Right atrium auricular region (tissue), 2 donors: ENCODE data around the gene KCNMA1. TPM values are rescaled to one million over a fixed set of nuclear protein-coding genes. Genes with fewer than 3 reads are reported as not detected.

Source experiments
- DNase-seq: peaks from one replicate; pipeline ENCODE4 v3.0.0-alpha.2; 2019; ENCODE audit warnings: low spot score
- H3K27ac ChIP-seq, 2 donors: fragments of 200-600 bp; sonication (generic); 1 replicate in 1 of 2; 2 replicates in 1 of 2; pipeline ENCODE4 v1.5.1; 2016 to 2019
- H3K27me3 ChIP-seq, 2 donors: fragments of 200-600 bp; sonication (generic); one replicate each; pipeline versions ENCODE4 v1.5.1 to v1.6.0; 2017 to 2019
- H3K36me3 ChIP-seq: fragments of 200-600 bp; sonication (generic); one replicate; pipeline ENCODE4 v1.5.1; 2016
- H3K4me1 ChIP-seq, 2 donors: fragments of 200-600 bp; sonication (generic); one replicate each; pipeline versions ENCODE4 v1.5.1 to v1.6.0; 2017 to 2019
- H3K4me3 ChIP-seq, 2 donors: fragments of 200-600 bp; sonication (generic); 1 replicate in 1 of 2; 2 replicates in 1 of 2; pipeline ENCODE4 v1.5.1; 2017 to 2019; ENCODE audit warnings: mild to moderate bottlenecking in 1 of 2, moderate library complexity in 1 of 2
- H3K9me3 ChIP-seq, 2 donors: fragments of 200-600 bp; sonication (generic); one replicate each; pipeline ENCODE4 v1.5.1; 2019
- total RNA-seq, 2 donors: library from RNA; depleted of rRNA; stranded (reverse); fragments of >200 nt; gene quantifications; one replicate each; pipeline ENCODE4 v1.1.0, GENCODE V29; 2016
- TF ChIP-seq, protein P1 (sequence below), 2 donors: fragments of 200-600 bp; sonication (generic); IDR thresholded peaks; one replicate each; pipeline ENCODE4 v1.5.1; 2019; ENCODE audit warnings: antibody characterized with exemption in 2 of 2

The KCNMA1 gene
- total RNA-seq, 2 donors from 2014 or later = 2.3 to 3.5 TPM

DNA sequence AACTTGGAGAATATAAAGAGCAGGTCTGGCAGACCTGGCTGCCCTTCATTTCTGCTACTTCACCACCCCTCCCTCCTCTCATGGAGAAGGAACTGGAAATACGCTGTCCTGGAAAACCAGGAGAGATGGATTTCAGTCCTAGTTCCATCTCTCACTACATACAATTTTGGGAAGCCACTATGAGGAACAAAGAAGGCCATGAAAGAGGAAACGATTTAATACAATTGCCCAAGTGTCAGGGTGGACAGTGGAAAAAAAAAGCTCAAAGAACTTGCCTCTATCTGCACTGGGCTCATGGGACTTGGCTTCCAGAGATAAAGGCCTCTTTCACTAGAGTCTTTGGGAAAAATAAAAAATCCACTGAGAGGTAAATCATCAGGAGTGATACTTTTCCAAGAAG, 561.7 kb downstream of the KCNMA1 start:
- H3K27ac ChIP-seq = no peak overlapping the region
- H3K27me3 ChIP-seq = no peaks in the 10 kb centered on the region
- no peak overlapping the region for H3K4me3 ChIP-seq
- TF ChIP-seq, protein P1, sequence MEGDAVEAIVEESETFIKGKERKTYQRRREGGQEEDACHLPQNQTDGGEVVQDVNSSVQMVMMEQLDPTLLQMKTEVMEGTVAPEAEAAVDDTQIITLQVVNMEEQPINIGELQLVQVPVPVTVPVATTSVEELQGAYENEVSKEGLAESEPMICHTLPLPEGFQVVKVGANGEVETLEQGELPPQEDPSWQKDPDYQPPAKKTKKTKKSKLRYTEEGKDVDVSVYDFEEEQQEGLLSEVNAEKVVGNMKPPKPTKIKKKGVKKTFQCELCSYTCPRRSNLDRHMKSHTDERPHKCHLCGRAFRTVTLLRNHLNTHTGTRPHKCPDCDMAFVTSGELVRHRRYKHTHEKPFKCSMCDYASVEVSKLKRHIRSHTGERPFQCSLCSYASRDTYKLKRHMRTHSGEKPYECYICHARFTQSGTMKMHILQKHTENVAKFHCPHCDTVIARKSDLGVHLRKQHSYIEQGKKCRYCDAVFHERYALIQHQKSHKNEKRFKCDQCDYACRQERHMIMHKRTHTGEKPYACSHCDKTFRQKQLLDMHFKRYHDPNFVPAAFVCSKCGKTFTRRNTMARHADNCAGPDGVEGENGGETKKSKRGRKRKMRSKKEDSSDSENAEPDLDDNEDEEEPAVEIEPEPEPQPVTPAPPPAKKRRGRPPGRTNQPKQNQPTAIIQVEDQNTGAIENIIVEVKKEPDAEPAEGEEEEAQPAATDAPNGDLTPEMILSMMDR (IDR thresholded peaks at IDR 0.05) = no peak
- no peaks in the 10 kb centered on the region for H3K9me3 ChIP-seq
- no peaks in the 10 kb centered on the region for H3K4me1 ChIP-seq
- no peaks in the 10 kb centered on the region for H3K36me3 ChIP-seq
- no peak for DNase-seq

DNA sequence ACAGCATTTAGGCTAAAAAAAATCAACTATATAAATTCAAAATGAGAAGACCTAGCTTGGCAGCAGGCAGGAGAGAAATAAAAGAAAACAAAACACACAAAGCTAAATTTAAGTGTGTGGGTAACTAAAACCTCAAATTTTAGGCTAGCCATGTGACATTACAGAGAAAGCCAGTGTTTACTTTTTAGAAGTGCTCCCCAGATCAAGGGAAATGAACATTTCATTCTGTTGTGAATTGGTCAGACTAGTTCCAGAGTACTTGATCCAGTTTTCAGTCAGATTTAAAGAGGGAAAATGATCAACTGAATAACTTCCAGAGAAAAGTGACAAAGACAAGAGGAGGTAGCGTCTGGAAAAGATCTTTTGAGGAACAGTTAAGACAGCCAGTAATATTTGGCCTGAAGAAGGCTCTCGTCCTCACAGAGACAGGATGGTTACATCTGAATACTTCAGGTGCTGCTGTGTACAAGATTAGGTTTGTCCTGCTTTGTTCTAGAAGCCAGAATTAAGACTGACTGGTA, 563.4 kb downstream of the KCNMA1 start:
- Histone ChIP-seq H3K4me3 (no peak overlapping the region), H3K9me3 (no peaks in the 10 kb centered on the region), H3K4me1 (no peaks in the 10 kb centered on the region), H3K27ac (no peak overlapping the region), H3K36me3 (no peaks in the 10 kb centered on the region), H3K27me3 (no peaks in the 10 kb centered on the region)
- TF ChIP-seq, protein P1 (IDR thresholded peaks at IDR 0.05) = no peak
- DNase-seq = no peak

DNA sequence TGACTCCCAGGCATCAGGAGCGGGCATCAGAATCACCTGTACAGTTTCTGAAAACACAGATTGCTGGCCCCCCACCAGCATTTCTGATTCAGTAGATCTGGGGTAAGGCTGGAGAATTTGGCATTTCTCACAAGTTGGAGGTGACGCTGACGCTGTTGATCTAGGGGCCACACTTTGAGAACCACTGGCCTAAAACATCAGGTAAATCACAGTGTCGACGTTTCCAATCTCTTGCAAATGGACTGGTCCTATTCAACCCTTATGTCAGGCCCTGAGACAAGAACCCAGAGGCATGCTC, 564.0 kb downstream of the KCNMA1 start:
- Histone ChIP-seq H3K27me3 (no peaks in the 10 kb centered on the region), H3K9me3 (no peaks in the 10 kb centered on the region), H3K4me3 (no peak overlapping the region), H3K36me3 (no peaks in the 10 kb centered on the region), H3K4me1 (no peaks in the 10 kb centered on the region), H3K27ac (no peak overlapping the region)
- TF ChIP-seq, protein P1 (IDR thresholded peaks at IDR 0.05) = no peak
- DNase-seq = no peak

DNA sequence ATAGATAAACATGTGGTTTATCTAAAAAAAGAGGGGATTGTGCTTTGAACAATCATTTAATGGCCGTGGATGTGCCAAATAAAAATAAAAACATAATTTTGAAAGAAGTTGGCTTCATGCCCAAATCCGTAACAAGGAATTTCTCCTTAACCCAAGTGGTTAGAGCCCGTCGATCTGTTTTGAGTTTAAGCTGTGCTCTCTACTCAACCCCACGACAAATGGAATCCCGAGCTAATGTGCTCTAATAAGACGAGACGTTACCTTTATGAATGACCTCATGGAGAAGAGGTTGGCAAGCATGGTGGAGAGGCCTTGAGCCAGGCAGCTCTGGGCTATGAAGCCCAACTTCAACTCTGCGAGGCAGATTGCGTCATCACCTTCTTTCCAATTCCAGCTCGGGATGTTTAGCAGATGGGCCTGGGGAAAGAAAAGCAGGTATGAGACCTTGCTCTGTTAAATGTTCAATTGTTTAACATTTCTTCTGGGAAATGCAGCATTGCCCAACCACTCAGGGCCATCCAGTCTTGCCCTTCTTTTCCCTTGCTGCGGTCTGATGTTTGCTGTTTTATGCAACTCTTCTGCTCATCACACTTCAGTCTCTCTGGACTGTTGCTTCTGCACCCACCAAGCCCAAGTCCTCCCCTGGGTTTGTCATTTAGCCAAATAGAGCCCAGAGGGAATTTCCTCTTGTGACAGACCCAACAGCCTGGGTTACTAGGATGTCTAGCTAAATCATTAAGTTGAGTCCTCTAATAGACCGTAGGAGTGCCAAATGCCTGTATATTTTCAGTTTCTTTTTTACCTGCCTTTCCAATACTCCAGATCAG, 564.6 kb downstream of the KCNMA1 start:
- DNase-seq = peak; percentile 77
- no peaks in the 10 kb centered on the region for H3K27me3 ChIP-seq
- H3K4me3 ChIP-seq = no peak overlapping the region
- no peaks in the 10 kb centered on the region for H3K4me1 ChIP-seq
- TF ChIP-seq, protein P1 (IDR thresholded peaks at IDR 0.05) = no peak
- H3K9me3 ChIP-seq = no peaks in the 10 kb centered on the region
- H3K27ac ChIP-seq = no peak overlapping the region
- no peaks in the 10 kb centered on the region for H3K36me3 ChIP-seq

DNA sequence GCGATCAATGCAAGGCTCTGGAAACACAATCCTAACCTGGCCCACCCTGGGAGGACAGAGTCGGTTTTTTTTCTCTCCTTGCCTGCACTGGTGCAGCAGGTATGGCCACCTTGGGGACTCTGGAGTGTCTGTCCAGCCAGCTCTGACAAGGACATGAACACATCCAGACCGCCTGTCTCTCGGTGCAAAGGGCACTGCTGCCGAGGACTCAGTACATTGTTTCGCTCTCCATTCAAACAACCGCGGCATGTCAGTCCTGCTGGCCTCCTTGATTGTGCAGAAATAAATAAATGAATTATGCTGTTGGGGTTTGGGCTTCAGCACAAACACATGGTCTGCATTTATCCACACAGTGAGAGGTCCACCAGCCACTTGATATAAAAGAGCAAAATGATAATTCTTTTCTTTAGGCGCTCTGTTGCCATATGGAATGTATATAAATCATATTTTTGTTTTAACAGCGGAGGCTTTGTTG, 565.2 kb downstream of the KCNMA1 start:
- H3K4me1 ChIP-seq = no peaks in the 10 kb centered on the region
- TF ChIP-seq, protein P1 (IDR thresholded peaks at IDR 0.05) = no peak
- no peak for DNase-seq
- H3K36me3 ChIP-seq = no peaks in the 10 kb centered on the region
- no peaks in the 10 kb centered on the region for H3K9me3 ChIP-seq
- H3K27ac ChIP-seq = no peak overlapping the region
- H3K4me3 ChIP-seq = no peak overlapping the region
- H3K27me3 ChIP-seq = no peaks in the 10 kb centered on the region
